H9 (cell line): ENCODE data around the gene IER5. TPM values are rescaled to one million over a fixed set of nuclear protein-coding genes. Genes with fewer than 3 reads are reported as not detected.

Experiments
- DNase-seq: peaks from one replicate; pipeline ENCODE4 v3.0.0-alpha.2; 2017
- H2AFZ ChIP-seq: one replicate; pipeline ENCODE4 v1.6.1; 2013; ENCODE audit warnings: mild to moderate bottlenecking, low read length, control low read depth, moderate library complexity
- H2AK5ac ChIP-seq: 2 replicates; pipeline ENCODE4 v1.6.1; 2013; ENCODE audit warnings: low read length, control low read depth, mixed read lengths; ENCODE audit not compliant: insufficient read length
- H2BK120ac ChIP-seq: one replicate; pipeline ENCODE4 v1.6.1; 2013; ENCODE audit warnings: low read depth, mild to moderate bottlenecking, low read length, control low read depth, inconsistent platforms; ENCODE audit not compliant: poor library complexity, severe bottlenecking
- H2BK12ac ChIP-seq: 2 replicates; pipeline ENCODE4 v1.6.1; 2013; ENCODE audit warnings: low read length, control low read depth, mixed read lengths, low read depth; ENCODE audit not compliant: insufficient read length
- H2BK15ac ChIP-seq: 2 replicates; pipeline ENCODE4 v1.6.1; 2013; ENCODE audit warnings: low read depth, low read length, control low read depth
- H2BK20ac ChIP-seq: one replicate; pipeline ENCODE4 v1.6.1; 2013; ENCODE audit warnings: low read depth, mild to moderate bottlenecking, low read length, control low read depth, inconsistent platforms; ENCODE audit not compliant: poor library complexity, severe bottlenecking
- H2BK5ac ChIP-seq: 2 replicates; pipeline ENCODE4 v1.6.1; 2013; ENCODE audit warnings: low read length, control low read depth, mixed read lengths; ENCODE audit not compliant: insufficient read length
- H3K14ac ChIP-seq: 2 replicates; pipeline ENCODE4 v1.6.1; 2013; ENCODE audit warnings: low read length, control low read depth; ENCODE audit not compliant: insufficient read depth
- H3K18ac ChIP-seq: 2 replicates; pipeline ENCODE4 v1.6.1; 2013; ENCODE audit warnings: low read depth, mild to moderate bottlenecking, mixed read lengths, low read length, control low read depth; ENCODE audit not compliant: insufficient read length
- H3K23ac ChIP-seq: 2 replicates; pipeline ENCODE4 v1.6.1; 2013; ENCODE audit warnings: low read length, control low read depth, mixed read lengths, low read depth; ENCODE audit not compliant: insufficient read length
- H3K23me2 ChIP-seq: 2 replicates; pipeline ENCODE4 v1.6.1; 2013; ENCODE audit warnings: low read depth, mild to moderate bottlenecking, mixed read lengths, low read length, control low read depth; ENCODE audit not compliant: insufficient read length, poor library complexity, severe bottlenecking
- H3K27ac ChIP-seq: 2 replicates; pipeline ENCODE4 v1.5.1; 2013; ENCODE audit warnings: low read length, control low read depth, mixed read lengths, low read depth; ENCODE audit not compliant: insufficient read length
- H3K27me3 ChIP-seq: 2 replicates; pipeline ENCODE4 v1.6.1; 2013; ENCODE audit warnings: low read length, control low read depth, inconsistent platforms; ENCODE audit not compliant: insufficient read depth
- H3K4ac ChIP-seq: 2 replicates; pipeline ENCODE4 v1.6.1; 2013; ENCODE audit warnings: low read depth, mild to moderate bottlenecking, control low read depth, inconsistent platforms, low read length, moderate library complexity
- H3K4me1 ChIP-seq: 2 replicates; pipeline ENCODE4 v1.6.1; 2013; ENCODE audit warnings: low read length, control low read depth, inconsistent platforms; ENCODE audit not compliant: insufficient read depth
- H3K4me2 ChIP-seq: 2 replicates; pipeline ENCODE4 v1.6.1; 2013; ENCODE audit warnings: low read length, control low read depth, mixed read lengths; ENCODE audit not compliant: insufficient read length, insufficient read depth
- H3K56ac ChIP-seq: 2 replicates; pipeline ENCODE4 v1.6.1; 2013; ENCODE audit warnings: low read depth, mild to moderate bottlenecking, mixed read lengths, low read length, control low read depth; ENCODE audit not compliant: insufficient read length
- H3K79me1 ChIP-seq: 2 replicates; pipeline ENCODE4 v1.6.1; 2013; ENCODE audit warnings: low read depth, mild to moderate bottlenecking, moderate library complexity, low read length, control low read depth, inconsistent platforms; ENCODE audit not compliant: insufficient read depth, poor library complexity, severe bottlenecking
- H3K79me2 ChIP-seq: 2 replicates; pipeline ENCODE4 v1.6.1; 2013; ENCODE audit warnings: low read length, control low read depth, inconsistent platforms; ENCODE audit not compliant: insufficient read depth
- H3K9ac ChIP-seq: 2 replicates; pipeline ENCODE4 v1.6.1; 2013; ENCODE audit warnings: low read length, control low read depth, mixed read lengths; ENCODE audit not compliant: insufficient read length; ENCODE audit errors: extremely low read depth
- H3K9me3 ChIP-seq: one replicate; pipeline ENCODE4 v1.6.1; 2013; ENCODE audit warnings: low read depth, low read length, inconsistent platforms; ENCODE audit not compliant: control insufficient read depth
- H3T11ph ChIP-seq: one replicate; pipeline ENCODE4 v1.6.1; 2013; ENCODE audit warnings: mild to moderate bottlenecking, low read length, control low read depth, inconsistent platforms
- H4K20me1 ChIP-seq: one replicate; pipeline ENCODE4 v1.6.1; 2013; ENCODE audit not compliant: control insufficient read depth, insufficient read length, insufficient read depth
- H4K5ac ChIP-seq: 2 replicates; pipeline ENCODE4 v1.6.1; 2013; ENCODE audit warnings: low read depth, mild to moderate bottlenecking, mixed read lengths, low read length, control low read depth; ENCODE audit not compliant: insufficient read length
- H4K8ac ChIP-seq: replicated peaks from 2 replicates; pipeline ENCODE4 v1.6.1; 2013; ENCODE audit warnings: low read length, control low read depth, mixed read lengths, low read depth; ENCODE audit not compliant: insufficient read length
- H4K91ac ChIP-seq: 2 replicates; pipeline ENCODE4 v1.6.1; 2013; ENCODE audit warnings: low read depth, mild to moderate bottlenecking, moderate library complexity, mixed read lengths, low read length, control low read depth; ENCODE audit not compliant: insufficient read length
- H3K27ac Mint-ChIP-seq, 3 experiments: 2 replicates in 2 of 3; 3 replicates in 1 of 3; pipeline ENCODE4 v1.8.0; 2020 to 2021; ENCODE audit warnings: mixed read lengths in 3 of 3, mild to moderate bottlenecking in 1 of 3, moderate library complexity in 1 of 3
- H3K27me3 Mint-ChIP-seq: 2 replicates; pipeline ENCODE4 v1.8.0; 2021; ENCODE audit warnings: low read depth, mild to moderate bottlenecking, moderate library complexity, mixed read lengths
- H3K36me3 Mint-ChIP-seq, 3 experiments: 2 replicates in 2 of 3; 3 replicates in 1 of 3; pipeline ENCODE4 v1.8.0; 2020 to 2021; ENCODE audit warnings: low read depth in 3 of 3, mixed read lengths in 3 of 3; ENCODE audit not compliant: insufficient read depth in 1 of 3
- H3K4me1 Mint-ChIP-seq, 2 experiments: 2 replicates each; pipeline ENCODE4 v1.8.0; 2020; ENCODE audit warnings: mixed read lengths in 2 of 2
- H3K4me3 Mint-ChIP-seq, 2 experiments: 2 replicates in 1 of 2; 3 replicates in 1 of 2; pipeline ENCODE4 v1.8.0; 2020 to 2021; ENCODE audit warnings: mild to moderate bottlenecking in 2 of 2, mixed read lengths in 2 of 2, moderate library complexity in 1 of 2
- H3K9me3 Mint-ChIP-seq, 2 experiments: 2 replicates in 1 of 2; 3 replicates in 1 of 2; pipeline ENCODE4 v1.8.0; 2020; ENCODE audit warnings: mild to moderate bottlenecking in 2 of 2, mixed read lengths in 2 of 2, moderate library complexity in 1 of 2
- CTCF ChIP-seq: fragments of 200-600 bp; sonication (generic); conservative IDR thresholded peaks from 3 replicates; pipeline ENCODE4 v1.8.0; 2021; ENCODE audit warnings: antibody characterized with exemption, mild to moderate bottlenecking
- WGBS: extraction: QIAGEN DNeasy Blood & Tissue Kit; methylation state at CpG from one replicate; pipeline ENCODE4 v1.1.7; 2013; ENCODE audit warnings: missing lambda C conversion rate, low lambda C conversion rate, mixed read lengths; ENCODE audit not compliant: insufficient read length; ENCODE audit errors: extremely low coverage; 5-methylcytosine and 5-hydroxymethylcytosine counted together
- total RNA-seq: library from RNA; stranded (reverse); gene quantifications from 2 replicates; pipeline ENCODE4 v1.2.1, GENCODE V29; 2021

The IER5 gene
- total RNA-seq, 1 experiment from 2014 or later = 6.7 TPM

GRCh38 chr1:181095763-181096184 is 7.3 kb downstream of the IER5 start:
- Histone ChIP-seq H3K23ac (no peak overlapping the region), H3K9me3 (no peaks in the 10 kb centered on the region), H3K18ac (no peak overlapping the region), H3K79me1 (no peaks in the 10 kb centered on the region), H2AK5ac (no peak overlapping the region), H3K27ac (no peak overlapping the region), H3K9ac (no peak overlapping the region), H3K79me2 (no peaks in the 10 kb centered on the region), H3K23me2 (no peaks in the 10 kb centered on the region), H4K8ac (no peak overlapping the region), H2BK15ac (no peak overlapping the region), H4K20me1 (no peaks in the 10 kb centered on the region), H4K5ac (no peak overlapping the region), H2BK12ac (no peak overlapping the region), H3K4ac (no peak overlapping the region), H2BK20ac (no peak overlapping the region), H3K4me1 (peaks cover 19% of the 10 kb centered on the region; the same call in 1 of the 2 replicates), H3K27me3 (peaks cover 2% of the 10 kb centered on the region; the same call in 1 of the 2 replicates), H2AFZ (no peak overlapping the region), H3K56ac (no peak overlapping the region), H4K91ac (no peak overlapping the region), H3T11ph (no peak overlapping the region), H2BK120ac (no peak overlapping the region), H3K14ac (no peak overlapping the region), H3K4me2 (peak overlapping the region; percentile 11), H2BK5ac (no peak overlapping the region)
- H3K9me3 Mint-ChIP-seq = peaks cover 0 to 2% of the 10 kb centered on the region in 2 experiments; a peak in 2 of 5 replicates
- no peak for DNase-seq
- TF ChIP-seq CTCF = no peak
- peak overlapping the region in 1 of 2 experiments; percentile 61; a peak in 1 of 5 replicates for H3K4me3 Mint-ChIP-seq
- peak overlapping the region in 1 of 3 experiments; percentile 65; a peak in 1 of 7 replicates for H3K27ac Mint-ChIP-seq
- WGBS = no CpG with 5 or more reads among the region's 5 CpGs
- H3K36me3 Mint-ChIP-seq = peaks cover 4 to 12% (median 8%) of the 10 kb centered on the region in 3 experiments; a peak in 4 of 7 replicates
- H3K4me1 Mint-ChIP-seq = peaks cover 73 to 75% of the 10 kb centered on the region in 2 experiments
- peaks cover 43% of the 10 kb centered on the region for H3K27me3 Mint-ChIP-seq
